Mesothelial cell of epicardium (in vitro differentiated cells): ENCODE measurements around the gene PTPRU. TPM values are rescaled to one million over a fixed set of nuclear protein-coding genes. Genes with fewer than 3 reads are reported as not detected.
A peak's percentile ranks its signal among the peaks of the same experiment; 100 is the strongest.

Source experiments
- DNase-seq, 2 experiments: peaks; one replicate each; pipeline ENCODE4 v3.0.0; 2021; ENCODE audit warnings: low spot score in 2 of 2; ENCODE audit not compliant: unreplicated experiment in 2 of 2
- H3K27ac Mint-ChIP-seq: 2 replicates; pipeline ENCODE4 v1.8.0; 2021; ENCODE audit warnings: mixed read lengths
- H3K27me3 Mint-ChIP-seq: 2 replicates; pipeline ENCODE4 v1.8.0; 2021; ENCODE audit warnings: low read depth, mixed read lengths
- H3K36me3 Mint-ChIP-seq: 2 replicates; pipeline ENCODE4 v1.8.0; 2021; ENCODE audit warnings: mixed read lengths
- H3K4me1 Mint-ChIP-seq: 2 replicates; pipeline ENCODE4 v1.8.0; 2021; ENCODE audit warnings: mixed read lengths
- H3K4me3 Mint-ChIP-seq: 2 replicates; pipeline ENCODE4 v1.8.0; 2021; ENCODE audit warnings: mild to moderate bottlenecking, moderate library complexity, mixed read lengths
- H3K9me3 Mint-ChIP-seq: 2 replicates; pipeline ENCODE4 v1.8.0; 2021; ENCODE audit warnings: mixed read lengths
- CTCF ChIP-seq: fragments of 200-600 bp; sonication (generic); IDR thresholded peaks from one replicate; pipeline ENCODE4 v1.5.0; 2021; ENCODE audit warnings: antibody characterized with exemption; ENCODE audit not compliant: unreplicated experiment
- total RNA-seq: library from RNA; stranded (reverse); gene quantifications from 3 replicates; pipeline ENCODE4 v1.2.1, GENCODE V29; 2021

Gene PTPRU
- total RNA-seq, 1 donor from 2014 or later = 151 TPM

DNA sequence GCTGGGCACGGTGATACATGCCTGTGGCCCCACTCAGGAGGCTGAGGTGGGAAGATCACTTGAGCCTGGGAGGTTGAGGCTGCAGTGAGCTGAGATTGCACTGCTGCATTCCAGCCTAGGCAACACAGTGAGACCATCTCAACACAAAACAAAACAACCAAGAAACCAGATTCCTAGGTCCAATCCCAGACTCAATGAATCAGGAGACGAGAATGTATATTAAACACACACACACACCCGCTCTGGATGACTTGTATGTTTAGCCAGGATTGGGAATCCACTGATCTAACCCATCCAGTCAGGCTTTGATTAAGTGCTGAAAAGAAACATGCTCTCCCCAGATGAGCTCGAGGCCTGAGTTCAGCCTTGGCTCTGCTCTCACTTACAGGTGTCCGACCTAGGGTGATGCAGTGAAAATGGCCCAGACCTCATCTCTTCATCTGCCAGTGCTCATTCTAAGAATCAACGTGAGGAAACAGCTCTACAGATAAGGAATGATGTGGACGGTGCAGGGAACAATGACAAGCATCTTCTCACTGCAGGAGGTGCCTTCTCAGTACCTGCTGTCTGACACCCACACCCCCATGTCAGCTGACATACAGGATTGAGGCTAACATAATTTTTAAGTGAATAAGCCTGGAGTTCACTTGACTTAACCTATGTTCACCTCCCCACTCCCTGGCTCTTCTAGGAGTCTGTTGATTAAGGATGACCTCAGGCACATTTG is 39.3 kb upstream of the PTPRU start:
- no peak for DNase-seq
- H3K27ac Mint-ChIP-seq = peak overlapping the region; percentile 67
- H3K4me3 Mint-ChIP-seq = no peak overlapping the region
- H3K9me3 Mint-ChIP-seq = no peaks in the 10 kb centered on the region
- no peak for TF ChIP-seq CTCF
- H3K4me1 Mint-ChIP-seq = peaks cover 8% of the 10 kb centered on the region
- peaks cover 35% of the 10 kb centered on the region for H3K36me3 Mint-ChIP-seq
- no peaks in the 10 kb centered on the region for H3K27me3 Mint-ChIP-seq

GRCh38 chr1:29197590-29197924 is 38.8 kb upstream of the PTPRU start:
- Mint-ChIP-seq H3K9me3 (no peaks in the 10 kb centered on the region), H3K27ac (peak overlapping the region; percentile 67), H3K4me3 (no peak overlapping the region), H3K27me3 (no peaks in the 10 kb centered on the region), H3K36me3 (peaks cover 32% of the 10 kb centered on the region), H3K4me1 (peaks cover 13% of the 10 kb centered on the region)
- TF ChIP-seq CTCF = no peak
- DNase-seq = no peak

GRCh38 chr1:29197993-29198392 is 38.3 kb upstream of the PTPRU start:
- H3K36me3 Mint-ChIP-seq = peaks cover 30% of the 10 kb centered on the region
- TF ChIP-seq CTCF = no peak
- H3K27ac Mint-ChIP-seq = no peak overlapping the region
- no peaks in the 10 kb centered on the region for H3K9me3 Mint-ChIP-seq
- peaks cover 16% of the 10 kb centered on the region for H3K4me1 Mint-ChIP-seq
- H3K4me3 Mint-ChIP-seq = no peak overlapping the region
- H3K27me3 Mint-ChIP-seq = no peaks in the 10 kb centered on the region
- no peak for DNase-seq

- no peak for TF ChIP-seq CTCF
- no peaks in the 10 kb centered on the region for H3K27me3 Mint-ChIP-seq
- peaks cover 16% of the 10 kb centered on the region for H3K4me1 Mint-ChIP-seq
- H3K9me3 Mint-ChIP-seq = no peaks in the 10 kb centered on the region
- DNase-seq = no peak
- no peak overlapping the region for H3K4me3 Mint-ChIP-seq
- peak overlapping the region; percentile 95 for H3K27ac Mint-ChIP-seq
- H3K36me3 Mint-ChIP-seq = peaks cover 13% of the 10 kb centered on the region
Observed at GRCh38 chr1:29200906-29201594, 35.3 kb upstream of the PTPRU start.

GRCh38 chr1:29201595-29202051 is 34.7 kb upstream of the PTPRU start:
- Mint-ChIP-seq H3K27me3 (no peaks in the 10 kb centered on the region), H3K4me3 (no peak overlapping the region), H3K4me1 (peaks cover 16% of the 10 kb centered on the region), H3K27ac (peak overlapping the region; percentile 95), H3K36me3 (peaks cover 13% of the 10 kb centered on the region), H3K9me3 (no peaks in the 10 kb centered on the region)
- DNase-seq = no peak
- no peak for TF ChIP-seq CTCF
